Left ventricle myocardium inferior (tissue), 1 donor: Measurements from ENCODE around the gene PRR5. TPM values are rescaled to one million over a fixed set of nuclear protein-coding genes. Genes with fewer than 3 reads are reported as not detected.

Experiments used
- DNase-seq: peaks from one replicate; pipeline ENCODE4 v3.0.0-alpha.2; 2020
- H3K27ac ChIP-seq: fragments of 200-600 bp; replicated peaks from 2 replicates; pipeline ENCODE4 v1.8.0; 2021
- H3K27me3 ChIP-seq: fragments of 200-600 bp; 2 replicates; pipeline ENCODE4 v1.8.0; 2021; ENCODE audit warnings: low read depth
- H3K36me3 ChIP-seq: fragments of 200-600 bp; 2 replicates; pipeline ENCODE4 v1.8.0; 2021
- H3K4me1 ChIP-seq: fragments of 200-600 bp; 2 replicates; pipeline ENCODE4 v1.8.0; 2021
- H3K4me3 ChIP-seq: fragments of 200-600 bp; 2 replicates; pipeline ENCODE4 v1.8.0; 2021; ENCODE audit warnings: mild to moderate bottlenecking, moderate library complexity
- H3K9me3 ChIP-seq: fragments of 200-600 bp; replicated peaks from 2 replicates; pipeline ENCODE4 v1.8.0; 2021
- CTCF ChIP-seq: fragments of 200-600 bp; IDR thresholded peaks from 2 replicates; pipeline ENCODE4 v1.8.0; 2021; ENCODE audit warnings: antibody characterized with exemption, mild to moderate bottlenecking, borderline replicate concordance
- intact Hi-C: fragments of 100-400 bp; cut with micrococcal nuclease; formaldehyde crosslinking; loops from one replicate; pipeline ENCODE4 v1.11.0; 2022
- total RNA-seq: library from RNA; stranded (reverse); fragmentation: NEBNext Ultra II Directional; extraction: Animal tissue kit (Norgen Biotek cat#: 25700); gene quantifications from one replicate; pipeline ENCODE4 v1.2.1, GENCODE V29; 2021
- donor health status: DM: no; HTN: yes; CAD: no; lungs with severe emphysema.

PRR5 gene
- total RNA-seq, 1 donor from 2014 or later = 2.9 TPM

- H3K4me3 ChIP-seq = no peak overlapping the region
- no peak overlapping the region for H3K27ac ChIP-seq
- no peak for DNase-seq
- peaks cover 21% of the 10 kb centered on the region for H3K27me3 ChIP-seq
- intact Hi-C loops = no loop called here
- no peaks in the 10 kb centered on the region for H3K36me3 ChIP-seq
- no peak for TF ChIP-seq CTCF
- no peaks in the 10 kb centered on the region for H3K4me1 ChIP-seq
- H3K9me3 ChIP-seq = peaks cover 24% of the 10 kb centered on the region
Measured at GRCh38 chr22:44776605-44777363, 74.8 kb downstream of the PRR5 start.

GRCh38 chr22:44777364-44777755, 75.4 kb downstream of the PRR5 start:
- Histone ChIP-seq H3K27me3 (peaks cover 24% of the 10 kb centered on the region), H3K9me3 (peaks cover 20% of the 10 kb centered on the region), H3K36me3 (no peaks in the 10 kb centered on the region), H3K4me1 (no peaks in the 10 kb centered on the region), H3K27ac (no peak overlapping the region), H3K4me3 (no peak overlapping the region)
- no peak for DNase-seq
- no peak for TF ChIP-seq CTCF
- intact Hi-C loops = no loop called here

- H3K4me3 ChIP-seq = no peak overlapping the region
- H3K27me3 ChIP-seq = peaks cover 56% of the 10 kb centered on the region
- intact Hi-C loops = no loop called here
- H3K36me3 ChIP-seq = no peaks in the 10 kb centered on the region
- H3K9me3 ChIP-seq = no peaks in the 10 kb centered on the region
- TF ChIP-seq CTCF = no peak
- no peak for DNase-seq
- no peaks in the 10 kb centered on the region for H3K4me1 ChIP-seq
- H3K27ac ChIP-seq = no peak overlapping the region
Measured at GRCh38 chr22:44780876-44781449, 79.0 kb downstream of the PRR5 start.

GRCh38 chr22:44782363-44782963, 80.5 kb downstream of the PRR5 start:
- no peak overlapping the region for H3K27ac ChIP-seq
- no peak overlapping the region for H3K4me3 ChIP-seq
- DNase-seq = no peak
- TF ChIP-seq CTCF = no peak
- H3K4me1 ChIP-seq = no peaks in the 10 kb centered on the region
- H3K36me3 ChIP-seq = no peaks in the 10 kb centered on the region
- H3K27me3 ChIP-seq = peaks cover 56% of the 10 kb centered on the region
- H3K9me3 ChIP-seq = no peaks in the 10 kb centered on the region
- intact Hi-C loops = no loop called here

GRCh38 chr22:44783091-44783490, 81.1 kb downstream of the PRR5 start:
- no peak for TF ChIP-seq CTCF
- no peaks in the 10 kb centered on the region for H3K9me3 ChIP-seq
- H3K27me3 ChIP-seq = peaks cover 56% of the 10 kb centered on the region
- H3K4me3 ChIP-seq = no peak overlapping the region
- intact Hi-C loops = no loop called here
- no peaks in the 10 kb centered on the region for H3K4me1 ChIP-seq
- no peaks in the 10 kb centered on the region for H3K36me3 ChIP-seq
- H3K27ac ChIP-seq = no peak overlapping the region
- DNase-seq = no peak
